Transverse colon (tissue), 4 donors: ENCODE results near the gene RSPO4.

Experiments
- EP300 ChIP-seq: sonication (generic); formaldehyde crosslinking; IDR thresholded peaks from one replicate; pipeline ENCODE4 v1.6.1; 2017; ENCODE audit warnings: antibody characterized with exemption, low read depth
- POLR2AphosphoS5 ChIP-seq, 3 donors: sonication (generic); formaldehyde crosslinking; IDR thresholded peaks; one replicate each; pipeline ENCODE4 v1.6.1; 2016; ENCODE audit warnings: antibody characterized with exemption in 3 of 3
- TF ChIP-seq, protein P1 (sequence below), 5 experiments: fragments of 200-600 bp in 3 of 5; fragments of 450-650 bp in 2 of 5; sonication (generic) in 3 of 5; IDR thresholded peaks; 1 replicate in 2 of 5; 2 replicates in 3 of 5; pipeline ENCODE4 v1.5.1; 2016 to 2017; ENCODE audit warnings: antibody characterized with exemption in 5 of 5, inconsistent platforms in 3 of 5, mild to moderate bottlenecking in 2 of 5, moderate library complexity in 1 of 5

DNA sequence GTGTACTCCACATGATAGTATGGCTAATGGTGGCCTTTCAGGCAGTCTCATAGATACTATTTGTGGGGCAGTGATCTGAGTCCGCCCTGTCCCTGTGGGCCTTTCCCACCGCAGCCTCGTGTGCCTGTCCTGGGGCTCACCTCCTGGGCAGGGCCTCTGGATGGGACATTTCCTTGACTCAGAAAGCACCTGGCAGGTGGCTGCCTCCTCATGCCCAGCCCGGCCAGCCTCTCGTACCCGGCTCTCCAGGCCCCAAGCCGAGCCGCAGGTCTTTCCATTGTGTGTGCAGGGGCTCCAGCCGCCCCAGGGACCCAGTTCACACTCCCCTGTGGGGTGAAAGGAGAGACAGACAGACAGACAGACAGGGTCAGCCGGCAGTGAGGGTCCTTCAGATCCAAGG is 38.3 kb downstream of the RSPO4 start:
- TF ChIP-seq EP300 (no peak), POLR2AphosphoS5 (IDR thresholded peaks at IDR 0.05) (no peak)
- TF ChIP-seq, protein P1, sequence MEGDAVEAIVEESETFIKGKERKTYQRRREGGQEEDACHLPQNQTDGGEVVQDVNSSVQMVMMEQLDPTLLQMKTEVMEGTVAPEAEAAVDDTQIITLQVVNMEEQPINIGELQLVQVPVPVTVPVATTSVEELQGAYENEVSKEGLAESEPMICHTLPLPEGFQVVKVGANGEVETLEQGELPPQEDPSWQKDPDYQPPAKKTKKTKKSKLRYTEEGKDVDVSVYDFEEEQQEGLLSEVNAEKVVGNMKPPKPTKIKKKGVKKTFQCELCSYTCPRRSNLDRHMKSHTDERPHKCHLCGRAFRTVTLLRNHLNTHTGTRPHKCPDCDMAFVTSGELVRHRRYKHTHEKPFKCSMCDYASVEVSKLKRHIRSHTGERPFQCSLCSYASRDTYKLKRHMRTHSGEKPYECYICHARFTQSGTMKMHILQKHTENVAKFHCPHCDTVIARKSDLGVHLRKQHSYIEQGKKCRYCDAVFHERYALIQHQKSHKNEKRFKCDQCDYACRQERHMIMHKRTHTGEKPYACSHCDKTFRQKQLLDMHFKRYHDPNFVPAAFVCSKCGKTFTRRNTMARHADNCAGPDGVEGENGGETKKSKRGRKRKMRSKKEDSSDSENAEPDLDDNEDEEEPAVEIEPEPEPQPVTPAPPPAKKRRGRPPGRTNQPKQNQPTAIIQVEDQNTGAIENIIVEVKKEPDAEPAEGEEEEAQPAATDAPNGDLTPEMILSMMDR (IDR thresholded peaks at IDR 0.05), result no peak
